Fibroblast of skin of right quadriceps (primary cell): ENCODE results near the gene BCL2L2.
"Not testable (repeated sequence)": the region's sequence is repeated elsewhere in the genome, so short reads cannot be mapped to it uniquely, and the experiment has no call there.

Source experiments
- DNase-seq: peaks from one replicate; pipeline ENCODE4 v3.0.0-alpha.2; 2013

Gene BCL2L2

GRCh38 chr14:23324993-23325392 lies 18.4 kb downstream of the BCL2L2 start:
- DNase-seq: no peak

- DNase-seq: not testable (repeated sequence)
These were observed 19.1 kb downstream of the BCL2L2 start for GRCh38 chr14:23325746-23326145.

GRCh38 chr14:23326491-23327332 lies 20.1 kb downstream of the BCL2L2 start:
- no peak for DNase-seq

- DNase-seq: peak; percentile 72
These were observed 21.5 kb downstream of the BCL2L2 start for GRCh38 chr14:23327947-23328744.

- no peak for DNase-seq
These were observed 29.0 kb downstream of the BCL2L2 start for GRCh38 chr14:23335623-23336022.

- DNase-seq: no peak
These were observed 33.1 kb downstream of the BCL2L2 start for GRCh38 chr14:23339506-23340268.

GRCh38 chr14:23344481-23344880 lies 37.8 kb downstream of the BCL2L2 start:
- no peak for DNase-seq

GRCh38 chr14:23345987-23346692 lies 39.5 kb downstream of the BCL2L2 start:
- DNase-seq: no peak

- DNase-seq: no peak
These were observed 40.2 kb downstream of the BCL2L2 start for GRCh38 chr14:23346693-23347405.

GRCh38 chr14:23347406-23348296 lies 41.0 kb downstream of the BCL2L2 start:
- no peak for DNase-seq

- no peak for DNase-seq
These were observed 41.6 kb downstream of the BCL2L2 start for GRCh38 chr14:23348297-23348655.

- DNase-seq: no peak
These were observed 42.7 kb downstream of the BCL2L2 start for GRCh38 chr14:23349156-23349845.

- no peak for DNase-seq
These were observed 45.3 kb downstream of the BCL2L2 start for GRCh38 chr14:23351681-23352505.

GRCh38 chr14:23352506-23353432 lies 46.1 kb downstream of the BCL2L2 start, which contains the start of gene SLC22A17:
TSS of gene SLC22A17 (minus strand) at chr14:23352887.
- DNase-seq: peak; percentile 91

GRCh38 chr14:23353433-23353780 lies 46.8 kb downstream of the BCL2L2 start:
- no peak for DNase-seq

- no peak for DNase-seq
These were observed 48.4 kb downstream of the BCL2L2 start for GRCh38 chr14:23354990-23355389.

GRCh38 chr14:23355871-23356435 lies 49.3 kb downstream of the BCL2L2 start:
- DNase-seq: no peak

- no peak for DNase-seq
These were observed 50.0 kb downstream of the BCL2L2 start for GRCh38 chr14:23356662-23357061.
